Coronary artery (tissue), 2 donors: ENCODE results near the gene C1orf21.

Experiments used
- DNase-seq: peaks from one replicate; pipeline ENCODE4 v3.0.0-alpha.2; 2017; ENCODE audit warnings: low spot score
- H3K27ac ChIP-seq, 2 donors: fragments of 200-600 bp; sonication (generic); one replicate each; pipeline ENCODE4 v1.5.1; 2016 to 2019
- H3K4me3 ChIP-seq: fragments of 200-600 bp; sonication (generic); 2 replicates; pipeline ENCODE4 v1.5.1; 2016; ENCODE audit warnings: mild to moderate bottlenecking, moderate library complexity
- CTCF ChIP-seq: fragments of 200-600 bp; sonication (generic); IDR thresholded peaks from one replicate; pipeline ENCODE4 v1.5.1; 2019; ENCODE audit warnings: antibody characterized with exemption

Gene C1orf21

GRCh38 chr1:184513966-184514365 lies 127.1 kb downstream of the C1orf21 start:
- TF ChIP-seq CTCF = no peak
- H3K27ac ChIP-seq = peak overlapping the region in 1 of 2 donors; percentile 31
- no peak for DNase-seq
- H3K4me3 ChIP-seq = no peak overlapping the region

- no peak for DNase-seq
- no peak for TF ChIP-seq CTCF
- Histone ChIP-seq H3K4me3 (no peak overlapping the region), H3K27ac (no peak overlapping the region)
Observed at GRCh38 chr1:184514447-184514846, 127.6 kb downstream of the C1orf21 start.

GRCh38 chr1:184517130-184517529 lies 130.3 kb downstream of the C1orf21 start:
- TF ChIP-seq CTCF = no peak
- H3K4me3 ChIP-seq = no peak overlapping the region
- DNase-seq = no peak
- H3K27ac ChIP-seq = no peak overlapping the region

GRCh38 chr1:184518736-184519357 lies 132.0 kb downstream of the C1orf21 start:
- no peak for TF ChIP-seq CTCF
- Histone ChIP-seq H3K27ac (no peak overlapping the region), H3K4me3 (no peak overlapping the region)
- no peak for DNase-seq

- no peak for DNase-seq
- no peak for TF ChIP-seq CTCF
- no peak overlapping the region for H3K4me3 ChIP-seq
- no peak overlapping the region for H3K27ac ChIP-seq
Observed at GRCh38 chr1:184520336-184520735, 133.5 kb downstream of the C1orf21 start.

- no peak for TF ChIP-seq CTCF
- no peak overlapping the region for H3K27ac ChIP-seq
- DNase-seq = no peak
- H3K4me3 ChIP-seq = no peak overlapping the region
Observed at GRCh38 chr1:184524248-184524647, 137.4 kb downstream of the C1orf21 start.

GRCh38 chr1:184527402-184527801 lies 140.6 kb downstream of the C1orf21 start:
- H3K27ac ChIP-seq = no peak overlapping the region
- TF ChIP-seq CTCF = no peak
- H3K4me3 ChIP-seq = no peak overlapping the region
- DNase-seq = no peak
